ENCODE results near the gene DHRS1. TPM values are rescaled to one million over a fixed set of nuclear protein-coding genes. Genes with fewer than 3 reads are reported as not detected.
A peak's percentile ranks its signal among the peaks of the same experiment; 100 is the strongest.

DHRS1 gene
- total and polyA plus RNA-seq, 9 of the 15 experiments (the other 6 are each of a cell fraction or from before 2014, with no cell fraction given) = 7.3 to 33.6 (median 13.3) TPM

DNA sequence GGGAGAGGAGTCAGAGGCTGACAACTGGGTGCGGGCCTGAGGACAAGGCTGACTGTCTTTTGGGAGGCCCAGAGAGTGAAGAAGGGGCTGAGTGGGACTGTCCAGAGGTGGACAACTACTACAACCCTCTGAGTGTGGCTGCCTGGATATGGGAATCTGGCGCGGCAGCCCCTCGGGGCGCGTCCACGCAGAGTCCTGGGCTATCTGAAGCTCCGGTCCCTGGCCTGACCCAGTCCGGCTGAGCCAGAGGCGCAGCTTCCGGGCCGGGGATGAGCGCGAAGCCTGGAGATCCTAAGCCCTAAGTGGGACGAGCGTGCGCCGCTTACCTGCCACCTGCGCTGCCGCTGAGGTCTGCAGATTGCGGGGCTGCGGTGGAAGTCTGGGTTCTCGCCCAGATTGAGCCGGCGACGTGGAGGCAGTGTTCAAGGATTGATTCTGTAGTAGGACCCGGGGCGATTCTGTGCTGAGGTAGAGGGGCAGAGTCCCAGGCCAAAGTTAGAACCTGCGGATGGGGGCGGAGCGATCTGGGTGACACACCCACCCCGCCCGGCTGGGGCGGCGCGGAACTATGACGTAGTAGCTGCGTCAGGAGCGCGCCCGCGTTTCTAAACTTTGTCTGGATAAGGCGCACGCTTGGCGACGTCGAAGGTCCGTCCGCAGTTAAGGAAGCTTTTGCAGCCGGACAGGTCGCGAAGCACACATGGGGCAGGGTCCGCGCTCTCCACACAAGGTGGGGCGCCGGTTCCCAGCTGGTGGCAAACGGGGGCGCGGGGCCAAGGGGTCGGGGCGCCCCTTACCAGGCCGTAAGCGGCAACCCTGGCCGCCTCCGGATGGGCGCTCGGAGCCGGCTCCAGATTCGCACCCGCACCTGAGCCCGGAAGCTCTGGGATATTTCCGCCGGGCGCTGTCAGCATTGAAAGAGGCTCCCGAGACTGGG is at the start of gene DHRS1, which contains the start of gene NOP9 (continued):
- no peak for TF ChIP-seq ZNF830 (CRISPR knock-in tag; IDR thresholded peaks at IDR 0.05)
- peak; percentile 34; the same call in 1 of the 2 replicates for TF ChIP-seq EP300 (IDR thresholded peaks at IDR 0.05; ENCODE audit: low read length)
- 0 out of 2 replicates have a peak, but pooled peaks have one; percentile 23 for TF ChIP-seq L3MBTL2 (IDR thresholded peaks at IDR 0.05)
- peak; percentile 79 for TF ChIP-seq ATF7 (IDR thresholded peaks at IDR 0.05)
- TF ChIP-seq NR2C1 (IDR thresholded peaks at IDR 0.05) = no peak
- TF ChIP-seq NR2C1 (tag; IDR thresholded peaks at IDR 0.05) = no peak
- TF ChIP-seq MYC (IDR thresholded peaks at IDR 0.05; ENCODE audit: low read depth, low read length) = peak; percentile 74
- TF ChIP-seq MYC (CRISPR knock-in tag; IDR thresholded peaks at IDR 0.05; ENCODE audit: borderline replicate concordance, low read depth) = no peak
- TF ChIP-seq, protein P1, sequence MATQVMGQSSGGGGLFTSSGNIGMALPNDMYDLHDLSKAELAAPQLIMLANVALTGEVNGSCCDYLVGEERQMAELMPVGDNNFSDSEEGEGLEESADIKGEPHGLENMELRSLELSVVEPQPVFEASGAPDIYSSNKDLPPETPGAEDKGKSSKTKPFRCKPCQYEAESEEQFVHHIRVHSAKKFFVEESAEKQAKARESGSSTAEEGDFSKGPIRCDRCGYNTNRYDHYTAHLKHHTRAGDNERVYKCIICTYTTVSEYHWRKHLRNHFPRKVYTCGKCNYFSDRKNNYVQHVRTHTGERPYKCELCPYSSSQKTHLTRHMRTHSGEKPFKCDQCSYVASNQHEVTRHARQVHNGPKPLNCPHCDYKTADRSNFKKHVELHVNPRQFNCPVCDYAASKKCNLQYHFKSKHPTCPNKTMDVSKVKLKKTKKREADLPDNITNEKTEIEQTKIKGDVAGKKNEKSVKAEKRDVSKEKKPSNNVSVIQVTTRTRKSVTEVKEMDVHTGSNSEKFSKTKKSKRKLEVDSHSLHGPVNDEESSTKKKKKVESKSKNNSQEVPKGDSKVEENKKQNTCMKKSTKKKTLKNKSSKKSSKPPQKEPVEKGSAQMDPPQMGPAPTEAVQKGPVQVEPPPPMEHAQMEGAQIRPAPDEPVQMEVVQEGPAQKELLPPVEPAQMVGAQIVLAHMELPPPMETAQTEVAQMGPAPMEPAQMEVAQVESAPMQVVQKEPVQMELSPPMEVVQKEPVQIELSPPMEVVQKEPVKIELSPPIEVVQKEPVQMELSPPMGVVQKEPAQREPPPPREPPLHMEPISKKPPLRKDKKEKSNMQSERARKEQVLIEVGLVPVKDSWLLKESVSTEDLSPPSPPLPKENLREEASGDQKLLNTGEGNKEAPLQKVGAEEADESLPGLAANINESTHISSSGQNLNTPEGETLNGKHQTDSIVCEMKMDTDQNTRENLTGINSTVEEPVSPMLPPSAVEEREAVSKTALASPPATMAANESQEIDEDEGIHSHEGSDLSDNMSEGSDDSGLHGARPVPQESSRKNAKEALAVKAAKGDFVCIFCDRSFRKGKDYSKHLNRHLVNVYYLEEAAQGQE (IDR thresholded peaks at IDR 0.05; ENCODE audit: borderline replicate concordance) = no peak
- TF ChIP-seq, protein P1 (CRISPR knock-in tag; IDR thresholded peaks at IDR 0.05; ENCODE audit: low read depth) = no peak
- TF ChIP-seq, protein P2, sequence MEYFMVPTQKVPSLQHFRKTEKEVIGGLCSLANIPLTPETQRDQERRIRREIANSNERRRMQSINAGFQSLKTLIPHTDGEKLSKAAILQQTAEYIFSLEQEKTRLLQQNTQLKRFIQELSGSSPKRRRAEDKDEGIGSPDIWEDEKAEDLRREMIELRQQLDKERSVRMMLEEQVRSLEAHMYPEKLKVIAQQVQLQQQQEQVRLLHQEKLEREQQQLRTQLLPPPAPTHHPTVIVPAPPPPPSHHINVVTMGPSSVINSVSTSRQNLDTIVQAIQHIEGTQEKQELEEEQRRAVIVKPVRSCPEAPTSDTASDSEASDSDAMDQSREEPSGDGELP (CRISPR knock-in tag; IDR thresholded peaks at IDR 0.05; ENCODE audit: borderline replicate concordance) = peak; percentile 95
- peak; percentile 55; the same call in 1 of the 2 replicates for TF ChIP-seq POLR2AphosphoS5 (IDR thresholded peaks at IDR 0.05; ENCODE audit: control insufficient read depth, insufficient read depth, low read depth, low read length)
- TF ChIP-seq, protein P3, sequence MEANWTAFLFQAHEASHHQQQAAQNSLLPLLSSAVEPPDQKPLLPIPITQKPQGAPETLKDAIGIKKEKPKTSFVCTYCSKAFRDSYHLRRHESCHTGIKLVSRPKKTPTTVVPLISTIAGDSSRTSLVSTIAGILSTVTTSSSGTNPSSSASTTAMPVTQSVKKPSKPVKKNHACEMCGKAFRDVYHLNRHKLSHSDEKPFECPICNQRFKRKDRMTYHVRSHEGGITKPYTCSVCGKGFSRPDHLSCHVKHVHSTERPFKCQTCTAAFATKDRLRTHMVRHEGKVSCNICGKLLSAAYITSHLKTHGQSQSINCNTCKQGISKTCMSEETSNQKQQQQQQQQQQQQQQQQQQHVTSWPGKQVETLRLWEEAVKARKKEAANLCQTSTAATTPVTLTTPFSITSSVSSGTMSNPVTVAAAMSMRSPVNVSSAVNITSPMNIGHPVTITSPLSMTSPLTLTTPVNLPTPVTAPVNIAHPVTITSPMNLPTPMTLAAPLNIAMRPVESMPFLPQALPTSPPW (CRISPR knock-in tag; IDR thresholded peaks at IDR 0.05) = peak; percentile 67
- peak in 1 of 2 experiments; percentile 31 for TF ChIP-seq NCOA2 (IDR thresholded peaks at IDR 0.05; ENCODE audit: partially characterized antibody in 2 of 2)
- peak; percentile 89 for TF ChIP-seq MXI1 (IDR thresholded peaks at IDR 0.05; ENCODE audit: low read depth, low read length)

Measured in K562 (cell line).